Esophagus squamous epithelium (tissue), 4 donors: ENCODE results near the gene TRAF3.

Experiments used
- POLR2A ChIP-seq, 4 donors: fragments of 450-650 bp; IDR thresholded peaks; one replicate each; pipeline ENCODE4 v1.6.1; 2017; ENCODE audit warnings: antibody characterized with exemption in 4 of 4, mild to moderate bottlenecking in 4 of 4, moderate library complexity in 3 of 4
- TF ChIP-seq, protein P1 (sequence below), 6 experiments: fragments of 450-650 bp in 4 of 6; fragments of 200-600 bp in 2 of 6; sonication (generic) in 2 of 6; IDR thresholded peaks; one replicate each; pipeline ENCODE4 v1.5.1; 2016 to 2019; ENCODE audit warnings: antibody characterized with exemption in 6 of 6, mild to moderate bottlenecking in 4 of 6, moderate library complexity in 4 of 6

DNA sequence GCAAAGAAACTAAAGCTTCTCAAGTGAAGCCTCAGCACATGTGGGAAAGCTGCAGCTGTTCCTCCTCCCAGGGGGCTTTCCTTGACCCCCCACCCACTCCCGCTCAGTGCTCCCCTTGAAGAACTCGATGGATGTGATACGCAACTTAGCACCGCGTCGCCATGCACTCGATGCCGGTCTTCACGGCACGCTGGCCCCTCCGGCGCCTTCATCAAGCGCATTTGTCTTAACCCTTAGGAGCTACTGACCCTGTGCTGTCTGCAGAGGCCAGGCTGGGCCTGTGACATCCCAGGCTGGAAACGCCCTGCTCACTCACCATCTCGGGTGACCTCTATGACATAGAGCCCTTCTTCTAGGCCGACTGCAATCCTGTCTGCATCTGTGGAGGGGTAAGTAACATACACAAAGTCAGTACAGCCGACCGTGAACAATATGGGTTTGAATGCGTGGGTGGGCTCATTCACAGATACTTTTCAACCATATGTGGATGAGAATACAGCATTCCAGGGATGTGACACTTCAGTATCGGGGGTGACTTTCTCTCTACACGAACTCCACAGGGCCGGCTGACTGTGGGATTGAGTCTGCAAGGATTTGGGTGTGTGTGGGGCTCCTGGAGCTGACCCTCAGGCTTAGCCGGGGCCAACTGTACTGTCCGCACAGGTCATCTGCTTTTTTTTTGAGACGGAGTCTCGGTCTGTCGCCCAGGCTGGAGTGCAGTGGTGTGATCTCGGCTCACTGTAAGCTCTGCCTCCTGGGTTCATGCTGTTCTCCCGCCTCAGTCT, 168.3 kb downstream of the TRAF3 start:
- TF ChIP-seq, protein P1, sequence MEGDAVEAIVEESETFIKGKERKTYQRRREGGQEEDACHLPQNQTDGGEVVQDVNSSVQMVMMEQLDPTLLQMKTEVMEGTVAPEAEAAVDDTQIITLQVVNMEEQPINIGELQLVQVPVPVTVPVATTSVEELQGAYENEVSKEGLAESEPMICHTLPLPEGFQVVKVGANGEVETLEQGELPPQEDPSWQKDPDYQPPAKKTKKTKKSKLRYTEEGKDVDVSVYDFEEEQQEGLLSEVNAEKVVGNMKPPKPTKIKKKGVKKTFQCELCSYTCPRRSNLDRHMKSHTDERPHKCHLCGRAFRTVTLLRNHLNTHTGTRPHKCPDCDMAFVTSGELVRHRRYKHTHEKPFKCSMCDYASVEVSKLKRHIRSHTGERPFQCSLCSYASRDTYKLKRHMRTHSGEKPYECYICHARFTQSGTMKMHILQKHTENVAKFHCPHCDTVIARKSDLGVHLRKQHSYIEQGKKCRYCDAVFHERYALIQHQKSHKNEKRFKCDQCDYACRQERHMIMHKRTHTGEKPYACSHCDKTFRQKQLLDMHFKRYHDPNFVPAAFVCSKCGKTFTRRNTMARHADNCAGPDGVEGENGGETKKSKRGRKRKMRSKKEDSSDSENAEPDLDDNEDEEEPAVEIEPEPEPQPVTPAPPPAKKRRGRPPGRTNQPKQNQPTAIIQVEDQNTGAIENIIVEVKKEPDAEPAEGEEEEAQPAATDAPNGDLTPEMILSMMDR (IDR thresholded peaks at IDR 0.05) = no peak
- TF ChIP-seq POLR2A (IDR thresholded peaks at IDR 0.05) = no peak
